ENCODE data around the gene LYSMD1.
A peak's percentile ranks its signal among the peaks of the same experiment; 100 is the strongest.
"Not testable (repeated sequence)": the region's sequence is repeated elsewhere in the genome, so short reads cannot be mapped to it uniquely, and the experiment has no call there.

The LYSMD1 gene

GRCh38 chr1:151165738-151166504, at the start of gene LYSMD1, which contains the start of gene SCNM1:
LYSMD1 (minus strand) TSS chr1:151165902; CDS start chr1:151165258, 644 bp downstream.
SCNM1 (plus strand) TSS chr1:151166144; CDS start chr1:151166153, 9 bp downstream.
- DNase-seq, result peak; percentile 96

GRCh38 chr1:151213560-151213959, 47.9 kb upstream of the LYSMD1 start:
- DNase-seq, result no peak

- no peak for DNase-seq
Measured at GRCh38 chr1:151211972-151212705, 46.4 kb upstream of the LYSMD1 start.

- DNase-seq, result no peak
Measured at GRCh38 chr1:151210830-151211229, 45.1 kb upstream of the LYSMD1 start.

- DNase-seq, result not testable (repeated sequence)
Measured at GRCh38 chr1:151205381-151205965, 39.8 kb upstream of the LYSMD1 start.

- DNase-seq, result no peak
Measured at GRCh38 chr1:151199873-151200581, 34.3 kb upstream of the LYSMD1 start.

GRCh38 chr1:151198254-151199127, 32.8 kb upstream of the LYSMD1 start, which contains the start of gene PIP5K1A:
PIP5K1A (plus strand) TSS chr1:151198552; CDS start chr1:151198997, 445 bp downstream.
- peak; percentile 98 for DNase-seq

GRCh38 chr1:151197863-151198253, 32.2 kb upstream of the LYSMD1 start:
- peak; percentile 44 for DNase-seq

- peak; percentile 52 for DNase-seq
Measured at GRCh38 chr1:151196292-151196800, 30.6 kb upstream of the LYSMD1 start.

- not testable (repeated sequence) for DNase-seq
Measured at GRCh38 chr1:151194894-151195594, 29.3 kb upstream of the LYSMD1 start.

- DNase-seq, result no peak
Measured at GRCh38 chr1:151193856-151194255, 28.2 kb upstream of the LYSMD1 start.

- no peak for DNase-seq
Measured at GRCh38 chr1:151193304-151193703, 27.6 kb upstream of the LYSMD1 start.

GRCh38 chr1:151192047-151192446, 26.3 kb upstream of the LYSMD1 start:
- no peak for DNase-seq

GRCh38 chr1:151189637-151190445, 24.1 kb upstream of the LYSMD1 start, which contains the start of gene VPS72:
VPS72 (minus strand) TSS chr1:151190197; CDS start chr1:151190121, 76 bp downstream.
- DNase-seq, result peak; percentile 89

GRCh38 chr1:151188667-151189066, 23.0 kb upstream of the LYSMD1 start:
- DNase-seq, result not testable (repeated sequence)

GRCh38 chr1:151187205-151187604, 21.5 kb upstream of the LYSMD1 start:
- DNase-seq, result no peak

GRCh38 chr1:151184211-151184610, 18.5 kb upstream of the LYSMD1 start:
- no peak for DNase-seq

- DNase-seq, result no peak
Measured at GRCh38 chr1:151176514-151177045, 10.9 kb upstream of the LYSMD1 start.

- DNase-seq, result no peak
Measured at GRCh38 chr1:151175863-151176262, 10.2 kb upstream of the LYSMD1 start, which contains the start of gene TMOD4. TMOD4 (minus strand) TSS chr1:151175981; CDS start chr1:151174875, 1,106 bp downstream.
